ENCODE results near the gene LASP1NB.

GRCh38 chr17:38943607-38944006 is 18.2 kb downstream of the LASP1NB start:
- TF ChIP-seq GABPA (IDR thresholded peaks at IDR 0.05 in 1 of 2, conservative IDR thresholded peaks at IDR 0.05 in 1 of 2) (no peak), YY1 (IDR thresholded peaks at IDR 0.05) (no peak), ZBTB33 (IDR thresholded peaks at IDR 0.05) (no peak)
